ENCODE data around the gene PAQR8. TPM values are rescaled to one million over a fixed set of nuclear protein-coding genes. Genes with fewer than 3 reads are reported as not detected.

Gene PAQR8
- polyA plus RNA-seq, 1 experiment = 4.6 TPM

DNA sequence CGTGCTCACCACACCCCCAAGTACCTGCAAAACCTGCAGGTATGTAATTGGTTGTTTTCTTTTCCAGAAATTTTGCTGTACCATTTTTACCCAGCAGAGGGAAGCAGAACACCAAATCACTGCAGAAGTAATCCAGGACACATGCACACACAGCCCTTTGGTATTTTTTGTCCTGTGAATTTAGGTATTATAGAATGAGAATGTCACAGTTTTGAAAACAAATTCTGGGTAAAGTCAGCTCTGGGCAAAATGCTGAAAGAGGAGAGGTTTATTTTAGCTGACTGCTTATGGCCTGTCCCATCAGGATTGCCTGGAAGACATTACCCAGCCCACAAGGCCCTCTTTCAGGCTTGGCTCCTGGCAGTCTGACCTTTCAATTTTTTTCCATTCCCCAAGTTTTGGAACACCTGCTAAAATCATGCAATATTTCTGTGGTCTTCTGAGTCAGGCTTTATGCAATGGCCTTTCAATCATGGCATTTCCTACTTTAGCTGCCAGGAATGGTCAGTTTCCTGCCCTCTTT lies 54.7 kb downstream of the PAQR8 start:
- H3K4me3 ChIP-seq (ENCODE audit: low read depth, low read length) = no peak overlapping the region
- ChIA-PET POLR2A (no interaction called here), CTCF (interaction anchor here (0.6 to 9.4 kb wide), 23 partner anchors 9 to 251 kb away, joined by 3 to 119 read pairs (median 4); partner anchors contain the start of gene TRAM2)
- H3K27ac ChIP-seq (ENCODE audit: low read depth, low read length) = peak overlapping the region; percentile 69
- TF ChIP-seq, protein P1, sequence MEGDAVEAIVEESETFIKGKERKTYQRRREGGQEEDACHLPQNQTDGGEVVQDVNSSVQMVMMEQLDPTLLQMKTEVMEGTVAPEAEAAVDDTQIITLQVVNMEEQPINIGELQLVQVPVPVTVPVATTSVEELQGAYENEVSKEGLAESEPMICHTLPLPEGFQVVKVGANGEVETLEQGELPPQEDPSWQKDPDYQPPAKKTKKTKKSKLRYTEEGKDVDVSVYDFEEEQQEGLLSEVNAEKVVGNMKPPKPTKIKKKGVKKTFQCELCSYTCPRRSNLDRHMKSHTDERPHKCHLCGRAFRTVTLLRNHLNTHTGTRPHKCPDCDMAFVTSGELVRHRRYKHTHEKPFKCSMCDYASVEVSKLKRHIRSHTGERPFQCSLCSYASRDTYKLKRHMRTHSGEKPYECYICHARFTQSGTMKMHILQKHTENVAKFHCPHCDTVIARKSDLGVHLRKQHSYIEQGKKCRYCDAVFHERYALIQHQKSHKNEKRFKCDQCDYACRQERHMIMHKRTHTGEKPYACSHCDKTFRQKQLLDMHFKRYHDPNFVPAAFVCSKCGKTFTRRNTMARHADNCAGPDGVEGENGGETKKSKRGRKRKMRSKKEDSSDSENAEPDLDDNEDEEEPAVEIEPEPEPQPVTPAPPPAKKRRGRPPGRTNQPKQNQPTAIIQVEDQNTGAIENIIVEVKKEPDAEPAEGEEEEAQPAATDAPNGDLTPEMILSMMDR (IDR thresholded peaks at IDR 0.05; ENCODE audit: low read depth, low read length) = peak; percentile 91
- no peak for DNase-seq (ENCODE audit: low read depth, low spot score)
- H3K27me3 ChIP-seq (ENCODE audit: control insufficient read depth, insufficient read depth, low read length) = no peaks in the 10 kb centered on the region
- no peaks in the 10 kb centered on the region for H3K9me3 ChIP-seq (ENCODE audit: control insufficient read depth, insufficient read depth, low read length)

DNA sequence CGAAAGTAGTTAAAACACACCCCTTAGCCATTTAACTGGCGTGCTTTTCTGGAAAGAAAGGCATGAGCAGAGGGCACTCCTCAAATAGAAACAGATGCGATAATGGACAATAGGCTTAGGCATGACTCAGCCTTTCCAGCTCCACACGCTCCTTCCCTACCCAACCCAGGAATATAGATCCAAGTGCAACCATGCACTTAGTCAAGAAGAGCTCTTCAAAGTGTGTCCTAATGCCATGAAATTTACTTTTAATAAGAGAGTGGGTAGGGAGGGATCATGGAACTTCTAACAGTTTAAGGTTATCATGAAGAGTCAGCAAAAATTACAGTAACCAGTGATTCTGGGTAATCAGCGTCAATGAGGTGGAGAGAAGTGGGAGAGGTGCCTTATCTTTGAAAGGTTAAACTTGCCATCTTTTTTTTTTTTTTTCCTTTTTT lies 55.7 kb downstream of the PAQR8 start:
- ChIA-PET CTCF (interaction anchor here (0.7 to 9.4 kb wide), 12 partner anchors 10 to 247 kb away, joined by 3 to 119 read pairs (median 4); no protein-coding TSS in a partner anchor), POLR2A (interaction anchor here (0.7 to 1.1 kb wide), 3 partner anchors 51 to 225 kb away, joined by 4 to 6 read pairs (median 5); no protein-coding TSS in a partner anchor)
- no peak for DNase-seq (ENCODE audit: low read depth, low spot score)
- TF ChIP-seq, protein P1 (IDR thresholded peaks at IDR 0.05; ENCODE audit: low read depth, low read length) = no peak
- Histone ChIP-seq H3K27ac (ENCODE audit: low read depth, low read length) (peak overlapping the region; percentile 69), H3K9me3 (ENCODE audit: control insufficient read depth, insufficient read depth, low read length) (no peaks in the 10 kb centered on the region), H3K27me3 (ENCODE audit: control insufficient read depth, insufficient read depth, low read length) (no peaks in the 10 kb centered on the region), H3K4me3 (ENCODE audit: low read depth, low read length) (no peak overlapping the region)

DNA sequence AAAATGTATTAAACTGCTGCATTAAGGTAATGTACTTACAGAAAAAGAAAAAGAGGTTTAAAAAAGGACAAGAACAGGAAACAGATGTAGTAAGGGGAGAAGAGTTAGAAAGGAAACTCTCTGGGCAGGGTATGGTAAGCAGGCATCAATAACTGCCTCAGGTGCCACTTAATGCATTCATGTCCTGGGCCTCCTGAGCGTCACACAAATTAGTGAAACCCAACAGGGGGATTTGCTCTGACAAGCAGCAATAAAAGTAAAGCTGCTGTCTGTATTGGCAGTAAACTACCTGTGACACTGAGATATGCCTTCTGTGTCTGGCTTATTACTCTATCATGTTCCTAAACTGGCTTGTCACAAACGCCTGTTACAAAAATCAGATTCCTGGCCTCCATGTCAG lies 56.7 kb downstream of the PAQR8 start:
- TF ChIP-seq, protein P1 (IDR thresholded peaks at IDR 0.05; ENCODE audit: low read depth, low read length) = no peak
- POLR2A ChIA-PET = interaction anchor here (0.6 to 0.7 kb wide), 3 partner anchors 50 to 170 kb away, joined by 3 to 5 read pairs (median 3); no protein-coding TSS in a partner anchor
- H3K9me3 ChIP-seq (ENCODE audit: control insufficient read depth, insufficient read depth, low read length) = no peaks in the 10 kb centered on the region
- CTCF ChIA-PET = interaction anchor here (0.6 to 9.4 kb wide), 9 partner anchors 11 to 244 kb away, joined by 3 to 119 read pairs (median 11); partner anchors contain the start of gene TRAM2
- no peak for DNase-seq (ENCODE audit: low read depth, low spot score)
- H3K4me3 ChIP-seq (ENCODE audit: low read depth, low read length) = no peak overlapping the region
- no peaks in the 10 kb centered on the region for H3K27me3 ChIP-seq (ENCODE audit: control insufficient read depth, insufficient read depth, low read length)
- H3K27ac ChIP-seq (ENCODE audit: low read depth, low read length) = no peak overlapping the region

DNA sequence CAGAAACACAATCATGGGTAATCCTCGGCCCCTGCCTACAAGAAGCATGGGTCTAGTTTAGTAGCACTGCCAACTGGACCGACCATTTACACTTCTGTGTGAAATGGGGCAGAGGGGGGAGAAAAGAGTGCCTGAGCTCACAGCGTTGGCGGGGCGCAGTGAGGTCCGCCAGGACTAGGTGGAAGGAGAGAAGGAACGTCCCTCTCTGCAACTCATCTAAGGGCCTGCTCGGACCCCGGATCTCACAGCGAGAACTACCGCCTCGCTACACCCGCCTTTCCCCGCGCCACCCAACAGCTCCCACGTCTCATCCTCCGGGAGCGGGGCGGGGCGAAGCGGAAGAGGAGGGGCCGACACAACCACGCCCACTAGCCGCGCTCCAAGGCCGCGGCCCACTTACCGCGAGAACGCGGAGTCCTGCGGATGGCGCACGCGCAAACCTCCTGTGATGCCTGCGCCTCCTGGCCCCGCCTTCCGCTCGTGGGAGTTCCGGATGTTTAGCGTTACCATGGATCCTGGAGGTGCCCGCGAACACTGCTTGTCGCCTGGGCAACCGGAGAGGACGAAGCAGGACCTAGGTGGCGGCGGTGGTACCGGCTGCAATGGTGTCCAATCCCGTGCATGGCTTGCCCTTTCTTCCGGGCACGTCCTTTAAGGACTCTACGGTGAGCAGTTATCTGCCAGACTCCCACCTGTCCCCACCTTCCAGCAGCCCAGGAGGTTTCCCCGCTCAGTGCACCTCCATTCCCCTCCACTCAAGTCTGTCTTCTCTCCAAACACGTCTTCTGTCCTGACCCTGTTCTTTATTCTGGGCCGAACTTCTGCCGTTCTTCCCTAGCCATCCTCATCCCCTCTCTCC lies 58.1 kb downstream of the PAQR8 start, which contains the start of gene EFHC1:
TSS of gene EFHC1 (plus strand) at position 534 of the 859 bp plus-strand sequence. CDS start at position 603, 69 bp downstream.
- Histone ChIP-seq H3K9me3 (ENCODE audit: control insufficient read depth, insufficient read depth, low read length) (no peaks in the 10 kb centered on the region), H3K27me3 (ENCODE audit: control insufficient read depth, insufficient read depth, low read length) (no peaks in the 10 kb centered on the region), H3K27ac (ENCODE audit: low read depth, low read length) (peak within 1 kb of the TSS; percentile 69), H3K4me3 (ENCODE audit: low read depth, low read length) (peak within 1 kb of the TSS; percentile 78)
- TF ChIP-seq, protein P1 (IDR thresholded peaks at IDR 0.05; ENCODE audit: low read depth, low read length) = no peak
- ChIA-PET POLR2A (interaction anchor here (0.8 to 1.4 kb wide), 9 partner anchors 63 to 242 kb away, joined by 3 to 7 read pairs (median 3); partner anchors contain the start of gene TRAM2), CTCF (interaction anchor here (0.8 to 9.4 kb wide), 10 partner anchors 12 to 242 kb away, joined by 3 to 119 read pairs (median 5); partner anchors contain the start of gene TRAM2)
- DNase-seq (ENCODE audit: low read depth, low spot score) = peak; percentile 93

All from AG04450 (cell line).